Measurements from ENCODE around the gene OR10AG1.

OR10AG1 gene

DNA sequence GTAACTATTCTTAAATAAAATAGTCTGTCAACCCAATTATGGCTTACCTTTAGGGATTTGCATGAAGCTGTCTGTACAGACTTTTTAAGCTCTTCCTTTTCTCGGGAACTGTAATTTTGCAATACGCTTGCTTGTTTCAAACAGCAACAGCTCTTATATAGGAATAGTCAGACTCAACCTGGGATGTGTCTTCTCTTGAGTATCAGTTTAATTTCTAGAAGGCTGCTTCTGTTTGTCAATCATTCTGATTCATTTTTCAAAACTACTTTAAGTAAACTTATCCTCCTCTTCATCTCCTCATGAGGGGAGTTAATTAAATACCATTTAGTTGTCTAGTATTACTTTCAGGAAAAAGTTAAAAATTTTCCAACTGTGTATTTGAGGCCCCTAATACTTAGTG, at the start of gene OR10AG1:
TSS of gene OR10AG1 (minus strand) at position 101 of the 400 bp plus-strand sequence. CDS start at position 63, 38 bp downstream.
- no peak for DNase-seq (ENCODE audit: low read depth in 4 of 4, low spot score in 1 of 4)

GRCh38 chr11:56013805-56014204, 44.1 kb upstream of the OR10AG1 start:
- DNase-seq (ENCODE audit: low read depth in 4 of 4, low spot score in 1 of 4): no peak

GRCh38 chr11:56010716-56011115, 41.0 kb upstream of the OR10AG1 start:
- no peak for DNase-seq (ENCODE audit: low read depth in 4 of 4, low spot score in 1 of 4)

DNA sequence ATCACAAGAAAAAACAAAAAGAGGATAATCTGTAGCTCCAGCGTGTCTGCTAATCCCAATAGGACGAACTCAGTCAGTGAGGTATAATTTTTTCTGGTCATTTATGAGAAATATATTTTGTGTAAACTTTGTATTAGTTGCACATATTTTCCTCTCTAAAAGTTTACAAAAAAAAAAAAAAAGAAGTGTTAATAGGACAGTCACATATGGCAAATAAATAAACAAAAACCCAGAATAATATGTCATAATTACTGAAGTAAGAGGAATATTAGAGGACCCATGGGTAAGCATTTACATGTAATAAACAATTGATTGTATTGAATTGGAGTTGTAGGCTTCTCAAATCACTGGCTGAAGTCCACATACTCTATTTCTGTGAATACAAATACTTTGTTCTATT, 24.8 kb upstream of the OR10AG1 start, which contains the start of gene OR5F1:
TSS of gene OR5F1 (minus strand) at position 101 of the 400 bp plus-strand sequence. CDS start at position 101, 0 bp downstream.
- no peak for DNase-seq (ENCODE audit: low read depth in 4 of 4, low spot score in 1 of 4)

GRCh38 chr11:55970935-55971334, 1.2 kb upstream of the OR10AG1 start:
- no peak for DNase-seq (ENCODE audit: low read depth in 4 of 4, low spot score in 1 of 4)

DNA sequence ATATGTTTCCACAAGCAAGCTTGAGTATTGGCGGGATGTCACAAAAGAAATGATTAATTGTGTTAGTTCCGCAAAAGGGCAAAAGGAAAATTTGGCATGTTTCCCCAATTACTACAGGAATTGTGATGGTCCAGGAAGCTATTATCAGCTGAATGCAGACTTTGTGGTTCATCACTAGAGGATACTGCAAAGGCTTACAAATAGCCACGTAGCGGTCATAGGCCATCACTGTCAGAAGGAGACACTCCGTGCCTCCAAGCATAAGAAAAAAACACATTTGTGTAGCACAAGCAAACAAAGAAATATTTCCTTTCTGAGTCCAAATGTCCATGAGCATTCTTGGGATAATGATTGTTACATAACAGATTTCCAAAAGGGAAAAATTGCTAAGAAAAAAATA, 1.8 kb downstream of the OR10AG1 start:
- DNase-seq (ENCODE audit: low read depth in 4 of 4, low spot score in 1 of 4): no peak

- DNase-seq (ENCODE audit: low read depth in 4 of 4, low spot score in 1 of 4): no peak
These were observed 3.4 kb downstream of the OR10AG1 start for GRCh38 chr11:55966391-55966790.

DNA sequence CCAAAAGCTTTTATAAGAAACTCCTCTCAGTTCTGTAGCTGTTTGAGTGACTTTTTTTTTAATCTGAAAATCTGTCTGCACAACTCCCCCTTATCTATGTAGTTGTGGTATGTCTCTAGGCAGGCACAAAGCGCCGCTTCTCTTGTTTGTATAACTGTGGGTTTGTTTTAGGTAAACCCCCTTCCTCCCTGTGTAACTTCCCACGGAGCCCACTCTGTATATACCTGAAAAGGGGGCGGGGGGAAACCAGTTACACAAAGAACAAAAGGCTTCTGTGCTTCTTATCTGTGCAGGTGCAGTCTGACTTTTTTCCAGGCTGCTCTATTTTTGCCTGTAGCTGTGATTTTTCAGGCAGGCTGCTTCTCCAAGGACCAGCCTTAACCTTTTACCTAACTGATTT, 13.2 kb downstream of the OR10AG1 start:
- no peak for DNase-seq (ENCODE audit: low read depth in 4 of 4, low spot score in 1 of 4)

GRCh38 chr11:55949330-55949729, 20.4 kb downstream of the OR10AG1 start:
- no peak for DNase-seq (ENCODE audit: low read depth in 4 of 4, low spot score in 1 of 4)

- DNase-seq (ENCODE audit: low read depth in 4 of 4, low spot score in 1 of 4): no peak
These were observed 26.9 kb downstream of the OR10AG1 start for GRCh38 chr11:55942785-55943392.

DNA sequence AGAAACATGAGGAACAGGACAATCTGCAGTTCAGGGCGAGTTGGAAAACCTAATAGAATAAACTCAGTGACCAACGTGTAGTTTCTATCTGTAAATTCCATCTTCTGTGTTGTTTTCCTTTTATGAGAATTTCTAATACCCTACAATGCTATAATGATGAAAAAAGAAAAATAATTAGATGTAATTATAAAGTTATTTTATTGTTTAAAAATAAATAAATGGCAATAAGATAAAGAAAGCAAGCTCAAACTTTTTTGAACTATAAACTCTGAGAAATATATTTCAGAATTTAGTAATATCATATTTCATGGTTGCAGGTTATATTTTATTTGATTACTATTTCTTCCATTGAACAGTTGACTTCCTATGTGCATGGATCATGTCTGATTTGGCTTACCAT, 33.4 kb downstream of the OR10AG1 start, which contains the start of gene OR5I1:
TSS of gene OR5I1 (minus strand) at position 101 of the 400 bp plus-strand sequence. CDS start at position 101, 0 bp downstream.
- DNase-seq (ENCODE audit: low read depth in 4 of 4, low spot score in 1 of 4): no peak

DNA sequence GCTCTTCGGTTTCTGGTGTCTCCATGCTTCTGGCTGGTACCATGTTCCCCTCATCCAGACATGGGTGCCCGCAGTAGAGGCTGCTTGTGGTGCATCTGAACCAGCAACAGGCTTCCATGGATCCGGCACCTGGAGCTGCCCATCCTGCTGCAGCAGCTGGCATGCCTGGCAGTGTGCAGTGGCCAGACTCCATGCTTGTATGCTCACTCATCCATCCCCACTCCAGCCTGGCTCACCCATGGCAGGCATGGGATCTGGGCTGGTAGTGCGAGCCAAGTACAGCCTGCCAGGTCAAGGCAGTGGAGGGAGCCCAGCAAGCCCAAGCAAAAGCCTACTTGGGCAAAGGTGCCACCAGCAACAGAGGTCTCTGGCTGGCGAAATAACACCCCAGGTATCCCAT, 49.2 kb downstream of the OR10AG1 start:
- no peak for DNase-seq (ENCODE audit: low read depth in 4 of 4, low spot score in 1 of 4)
